Measurements from ENCODE around the gene TMEM129. TPM values are rescaled to one million over a fixed set of nuclear protein-coding genes. Genes with fewer than 3 reads are reported as not detected.

Gene TMEM129
- polyA plus RNA-seq, 1 donor = 22.6 TPM

DNA sequence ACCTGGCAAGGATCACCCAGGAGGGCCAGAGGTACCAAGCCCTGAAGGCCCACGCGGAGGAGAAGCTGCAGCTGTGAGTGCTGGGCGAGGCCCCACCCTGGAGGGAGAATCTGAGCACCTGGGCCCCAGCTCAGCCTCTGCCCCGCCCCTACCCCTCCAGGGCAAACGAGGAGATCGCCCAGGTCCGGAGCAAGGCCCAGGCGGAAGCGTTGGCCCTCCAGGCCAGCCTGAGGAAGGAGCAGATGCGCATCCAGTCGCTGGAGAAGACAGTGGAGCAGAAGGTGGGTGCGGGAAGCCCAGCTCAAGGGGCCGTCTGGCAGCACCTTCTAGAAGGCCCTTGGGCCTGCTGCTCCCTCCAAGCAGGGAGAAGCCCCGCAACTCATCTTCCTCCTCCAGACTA is 23.4 kb upstream of the TMEM129 start:
- DNase-seq (ENCODE audit: low read depth) = no peak

DNA sequence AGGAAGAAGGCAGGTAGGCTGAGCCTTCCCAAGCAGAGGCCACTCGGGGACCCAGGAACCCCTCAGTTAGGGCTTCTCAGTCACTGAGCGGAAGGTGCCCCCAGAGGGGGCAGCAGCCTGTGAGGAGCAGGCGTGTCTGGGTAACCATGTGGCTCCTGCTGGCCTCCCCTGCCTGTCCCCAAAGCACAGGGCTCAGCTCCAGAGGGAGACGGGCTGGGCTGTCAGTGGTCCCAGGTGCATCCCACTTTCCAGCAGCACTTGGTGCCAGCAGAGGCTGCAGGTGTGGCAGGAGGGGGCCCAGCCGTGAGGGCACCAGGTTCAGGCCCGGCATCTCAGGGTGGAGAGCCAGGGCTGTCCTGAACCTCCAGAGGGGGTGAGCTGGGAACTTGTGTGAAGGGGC is 22.9 kb upstream of the TMEM129 start:
- DNase-seq (ENCODE audit: low read depth) = no peak

DNA sequence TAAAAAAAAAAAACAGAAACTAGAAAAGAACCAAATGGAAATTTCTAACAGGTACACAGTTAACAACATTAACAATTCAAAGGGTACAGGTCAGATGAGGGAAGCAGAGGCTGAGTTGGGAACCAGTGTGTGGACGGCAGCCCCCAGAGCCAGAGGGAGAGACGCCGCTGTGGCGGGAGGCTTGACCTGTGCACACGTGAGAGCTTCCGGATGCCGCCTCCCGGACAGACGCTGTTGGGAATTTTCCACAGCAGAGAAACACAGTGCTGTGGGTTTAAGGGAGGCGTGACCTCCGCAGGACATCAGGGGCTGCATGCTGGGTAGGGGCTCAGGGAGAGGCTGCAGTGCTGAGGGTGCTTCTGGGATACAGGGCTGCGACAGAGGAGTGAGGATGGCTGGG is 22.4 kb upstream of the TMEM129 start:
- no peak for DNase-seq (ENCODE audit: low read depth)

DNA sequence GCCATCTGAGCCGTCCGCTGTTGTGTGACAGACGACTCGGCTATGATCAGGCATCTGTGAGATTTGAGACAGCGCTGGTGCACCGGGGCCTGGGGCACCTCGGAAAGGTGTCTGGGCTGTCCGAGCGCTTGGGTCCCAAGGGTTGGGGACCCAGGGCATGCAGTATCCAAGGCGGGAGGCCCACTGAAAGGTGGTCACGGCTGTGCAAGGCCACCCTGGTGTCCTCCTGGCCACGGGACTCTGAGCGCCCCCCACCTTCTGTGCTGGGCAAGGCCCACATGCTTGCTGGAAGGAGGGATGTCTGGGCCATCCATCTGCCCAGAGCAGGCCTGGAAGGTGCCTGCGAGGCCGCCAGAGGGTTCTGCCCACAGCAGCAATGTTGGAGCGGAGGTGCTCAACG is 20.1 kb upstream of the TMEM129 start:
- no peak for DNase-seq (ENCODE audit: low read depth)

DNA sequence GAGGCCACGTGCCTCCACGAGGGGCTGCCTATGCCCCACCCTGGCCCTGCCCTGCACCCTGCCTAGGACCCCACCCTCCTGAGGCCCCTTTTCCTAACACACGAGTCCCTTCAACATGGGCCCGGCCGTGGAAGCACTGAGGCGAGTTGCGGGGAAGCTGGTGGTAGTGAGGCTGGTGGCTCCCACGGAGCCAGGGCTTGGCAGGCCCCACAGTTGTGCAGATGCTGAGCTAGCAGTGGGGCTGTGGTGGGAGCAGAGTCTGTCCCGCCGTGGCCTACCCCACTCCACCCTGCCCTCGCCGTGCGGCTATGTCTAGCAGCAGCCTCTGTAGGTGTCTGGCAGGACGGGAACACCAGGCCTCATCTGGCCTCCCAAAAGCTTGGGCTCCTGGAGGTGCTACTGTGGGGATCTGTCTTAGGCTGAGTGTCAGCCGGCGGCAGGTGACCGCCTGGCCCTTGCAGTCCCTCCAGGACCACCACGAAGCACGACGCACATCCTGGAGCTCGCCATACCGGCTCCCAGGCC is 19.0 kb upstream of the TMEM129 start:
- no peak for DNase-seq (ENCODE audit: low read depth)

DNA sequence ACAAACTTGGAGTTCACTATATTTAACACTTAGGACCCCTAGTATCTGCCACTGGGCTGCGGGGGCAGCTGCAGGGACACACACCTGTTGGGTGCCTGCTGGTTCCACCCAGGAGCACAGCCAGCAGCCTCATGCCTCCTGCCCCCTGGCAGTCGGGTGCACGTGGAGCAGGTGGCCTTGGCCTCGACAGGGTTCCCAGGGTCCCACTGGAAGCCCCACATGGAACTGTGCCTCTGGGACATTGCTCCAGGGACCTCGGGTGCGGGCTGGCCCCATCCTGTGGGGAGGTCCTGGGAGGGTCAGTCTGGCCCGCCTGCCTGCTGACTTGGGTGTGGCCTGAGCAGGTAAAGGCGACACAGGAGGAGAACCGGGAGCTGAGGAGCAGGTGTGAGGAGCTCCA is 18.2 kb upstream of the TMEM129 start:
- no peak for DNase-seq (ENCODE audit: low read depth)

DNA sequence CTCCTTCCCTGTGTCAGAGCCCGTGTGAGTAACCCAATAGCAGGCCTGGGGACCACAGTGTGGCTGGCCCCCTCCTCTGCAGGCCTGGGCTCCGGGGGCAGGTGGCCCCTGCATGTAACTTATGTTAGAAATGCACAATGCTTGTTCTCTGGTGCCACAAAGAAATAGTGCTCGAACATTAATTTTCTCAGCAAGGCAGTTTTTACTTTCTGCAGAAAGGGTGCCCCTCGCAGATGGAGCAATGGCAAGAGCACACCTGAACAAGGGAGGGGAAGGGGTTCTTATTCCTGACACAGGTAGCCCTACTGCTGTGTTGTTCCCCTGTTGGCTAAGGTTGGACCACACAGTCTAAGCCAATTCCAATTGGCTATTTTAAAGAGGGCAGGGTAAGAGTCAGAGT is 17.3 kb upstream of the TMEM129 start:
- DNase-seq (ENCODE audit: low read depth) = no peak

DNA sequence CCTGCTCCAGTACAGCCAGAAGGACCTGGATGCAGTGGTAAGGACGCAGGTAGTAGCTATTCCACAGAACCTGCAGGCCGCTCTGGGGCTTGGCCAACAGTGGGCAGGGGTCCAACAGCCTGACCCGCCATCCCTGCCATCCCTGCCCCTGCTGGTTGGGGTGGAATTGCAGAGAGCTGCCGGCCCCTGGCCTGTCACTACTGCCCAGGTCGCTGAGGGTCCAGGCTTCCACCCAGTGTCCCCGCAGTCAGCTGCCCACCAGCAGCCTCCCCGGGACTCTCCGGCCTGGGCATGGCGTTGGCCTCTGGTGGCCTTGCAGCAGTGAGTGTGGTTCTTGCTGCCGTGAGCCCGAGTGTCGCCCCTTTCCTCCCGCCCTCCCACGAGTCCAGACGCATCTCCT is 16.5 kb upstream of the TMEM129 start:
- no peak for DNase-seq (ENCODE audit: low read depth)

DNA sequence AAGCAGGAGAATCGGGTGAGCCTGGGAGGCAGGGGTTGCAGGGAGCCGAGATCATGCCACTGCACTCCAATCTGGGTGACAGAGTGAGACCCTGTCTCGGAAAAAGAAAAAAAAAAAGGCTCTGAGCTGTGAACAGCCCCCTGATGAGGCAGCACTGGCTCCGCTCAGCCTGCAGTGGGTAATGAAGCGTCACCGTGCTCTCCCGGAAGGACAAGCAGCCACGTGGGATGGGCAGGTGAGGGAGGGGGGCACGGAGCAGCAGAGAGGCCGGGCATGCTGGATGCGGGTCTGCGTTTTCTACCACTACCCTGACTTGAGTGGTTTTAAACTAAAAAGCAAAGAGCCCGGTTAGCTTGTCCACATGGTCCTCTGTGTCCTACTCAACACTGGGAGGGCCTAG is 15.7 kb upstream of the TMEM129 start:
- no peak for DNase-seq (ENCODE audit: low read depth)

DNA sequence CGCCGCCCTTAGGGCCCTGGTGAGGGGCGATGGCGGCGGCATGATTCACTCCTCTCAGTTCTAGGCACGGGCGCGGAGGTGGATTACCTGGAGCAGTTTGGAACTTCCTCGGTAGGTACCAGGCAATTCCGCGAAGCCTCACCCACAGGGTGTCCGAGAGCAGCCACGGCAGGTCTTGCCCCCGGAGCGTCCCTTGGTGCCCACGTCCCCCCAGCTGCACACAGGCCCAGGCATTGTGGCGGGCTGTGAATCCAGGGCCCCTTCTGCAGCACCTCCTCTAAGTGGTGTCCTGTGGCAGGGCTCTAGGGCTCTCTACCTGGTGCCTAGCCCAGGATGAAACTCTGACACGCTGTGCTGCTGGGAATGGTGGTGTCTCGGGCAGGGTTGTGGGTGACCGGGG is 14.1 kb upstream of the TMEM129 start:
- no peak for DNase-seq (ENCODE audit: low read depth)

DNA sequence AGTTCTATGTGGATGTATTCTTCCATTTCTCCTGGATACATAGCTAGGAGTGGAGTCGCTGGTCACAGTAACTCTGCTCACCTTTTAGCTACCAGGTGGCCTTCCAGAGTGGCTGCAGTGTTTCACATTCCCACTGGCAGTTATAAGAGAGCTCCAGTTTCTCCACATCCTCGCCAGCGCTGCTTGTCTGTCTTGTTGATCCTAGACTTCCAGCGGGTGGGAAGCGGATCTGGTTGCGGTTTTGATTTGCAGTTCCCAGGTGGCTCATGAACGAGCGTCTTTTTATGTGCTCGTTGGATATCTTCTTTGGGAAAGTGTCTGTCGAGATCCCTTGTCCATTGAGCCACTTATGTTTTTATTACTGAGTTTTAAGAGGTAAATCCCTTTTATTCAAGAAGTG is 11.8 kb upstream of the TMEM129 start:
- no peak for DNase-seq (ENCODE audit: low read depth)

DNA sequence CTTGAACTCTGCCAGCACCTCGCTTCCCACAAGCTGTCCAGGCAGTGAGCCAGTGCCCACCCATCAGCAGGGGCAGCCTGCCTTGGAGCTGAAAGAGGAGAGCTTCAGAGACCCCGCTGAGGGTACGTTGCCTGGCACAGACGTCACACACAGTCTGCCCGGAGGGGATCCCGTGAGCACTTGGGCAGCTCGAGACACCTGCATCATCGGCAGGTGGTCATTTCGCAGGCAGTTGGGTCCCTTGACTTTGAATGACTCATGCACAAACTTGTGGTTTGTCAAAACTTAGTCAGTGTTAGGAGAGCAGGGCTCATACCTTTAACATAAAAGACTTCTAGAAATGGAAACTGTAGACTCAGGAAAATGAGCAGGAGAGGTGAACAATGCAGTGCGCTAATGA is 10.1 kb upstream of the TMEM129 start:
- no peak for DNase-seq (ENCODE audit: low read depth)

DNA sequence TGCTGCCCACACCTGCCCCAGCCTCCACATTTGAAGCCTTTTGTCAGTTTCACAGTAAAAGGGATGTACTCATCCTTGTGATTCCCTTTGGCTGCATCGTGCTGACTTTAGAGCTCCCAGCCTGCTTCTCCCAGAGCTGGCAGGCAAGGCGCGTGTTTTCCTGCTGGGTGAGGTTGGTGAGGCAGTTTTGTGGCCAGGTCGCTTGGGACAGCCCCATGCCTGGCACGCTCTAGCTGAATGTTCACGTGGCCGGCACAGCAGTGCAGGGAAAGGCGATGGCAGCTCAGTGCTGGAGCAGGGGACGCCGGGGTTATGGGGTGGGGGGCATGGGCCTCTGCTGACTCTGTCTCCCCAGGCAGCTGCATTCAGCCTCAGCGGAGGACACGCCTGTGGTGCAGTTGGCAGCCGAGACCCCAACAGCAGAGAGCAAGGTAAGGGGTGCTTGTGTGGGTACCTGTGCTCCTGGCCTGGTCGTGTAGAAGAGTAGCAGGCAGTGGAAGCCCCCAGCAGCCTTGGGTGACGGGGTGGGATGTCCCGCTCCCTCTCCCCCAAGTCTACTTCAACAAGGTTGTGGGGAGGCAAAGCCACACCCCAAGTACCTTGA is 9.5 kb upstream of the TMEM129 start:
- no peak for DNase-seq (ENCODE audit: low read depth)

DNA sequence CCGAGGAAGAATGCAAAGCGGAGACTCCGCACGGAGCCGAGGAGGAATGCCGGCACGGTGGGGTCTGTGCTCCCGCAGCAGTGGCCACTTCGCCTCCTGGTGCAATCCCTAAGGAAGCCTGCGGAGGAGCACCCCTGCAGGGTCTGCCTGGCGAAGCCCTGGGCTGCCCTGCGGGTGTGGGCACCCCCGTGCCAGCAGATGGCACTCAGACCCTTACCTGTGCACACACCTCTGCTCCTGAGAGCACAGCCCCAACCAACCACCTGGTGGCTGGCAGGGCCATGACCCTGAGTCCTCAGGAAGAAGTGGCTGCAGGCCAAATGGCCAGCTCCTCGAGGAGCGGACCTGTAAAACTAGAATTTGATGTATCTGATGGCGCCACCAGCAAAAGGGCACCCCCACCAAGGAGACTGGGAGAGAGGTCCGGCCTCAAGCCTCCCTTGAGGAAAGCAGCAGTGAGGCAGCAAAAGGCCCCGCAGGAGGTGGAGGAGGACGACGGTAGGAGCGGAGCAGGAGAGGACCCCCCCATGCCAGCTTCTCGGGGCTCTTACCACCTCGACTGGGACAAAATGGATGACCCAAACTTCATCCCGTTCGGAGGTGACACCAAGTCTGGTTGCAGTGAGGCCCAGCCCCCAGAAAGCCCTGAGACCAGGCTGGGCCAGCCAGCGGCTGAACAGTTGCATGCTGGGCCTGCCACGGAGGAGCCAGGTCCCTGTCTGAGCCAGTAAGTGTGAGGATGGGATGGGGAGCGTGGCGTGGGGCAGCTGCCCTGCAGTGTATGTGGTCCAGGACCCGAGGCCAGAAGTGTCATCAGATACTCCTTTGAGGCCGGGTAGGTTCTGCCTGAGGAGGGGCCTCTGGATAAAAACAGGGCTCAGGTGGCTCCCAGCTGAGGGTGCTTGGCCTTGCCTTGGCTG is 7.2 kb upstream of the TMEM129 start:
- DNase-seq (ENCODE audit: low read depth) = no peak

DNA sequence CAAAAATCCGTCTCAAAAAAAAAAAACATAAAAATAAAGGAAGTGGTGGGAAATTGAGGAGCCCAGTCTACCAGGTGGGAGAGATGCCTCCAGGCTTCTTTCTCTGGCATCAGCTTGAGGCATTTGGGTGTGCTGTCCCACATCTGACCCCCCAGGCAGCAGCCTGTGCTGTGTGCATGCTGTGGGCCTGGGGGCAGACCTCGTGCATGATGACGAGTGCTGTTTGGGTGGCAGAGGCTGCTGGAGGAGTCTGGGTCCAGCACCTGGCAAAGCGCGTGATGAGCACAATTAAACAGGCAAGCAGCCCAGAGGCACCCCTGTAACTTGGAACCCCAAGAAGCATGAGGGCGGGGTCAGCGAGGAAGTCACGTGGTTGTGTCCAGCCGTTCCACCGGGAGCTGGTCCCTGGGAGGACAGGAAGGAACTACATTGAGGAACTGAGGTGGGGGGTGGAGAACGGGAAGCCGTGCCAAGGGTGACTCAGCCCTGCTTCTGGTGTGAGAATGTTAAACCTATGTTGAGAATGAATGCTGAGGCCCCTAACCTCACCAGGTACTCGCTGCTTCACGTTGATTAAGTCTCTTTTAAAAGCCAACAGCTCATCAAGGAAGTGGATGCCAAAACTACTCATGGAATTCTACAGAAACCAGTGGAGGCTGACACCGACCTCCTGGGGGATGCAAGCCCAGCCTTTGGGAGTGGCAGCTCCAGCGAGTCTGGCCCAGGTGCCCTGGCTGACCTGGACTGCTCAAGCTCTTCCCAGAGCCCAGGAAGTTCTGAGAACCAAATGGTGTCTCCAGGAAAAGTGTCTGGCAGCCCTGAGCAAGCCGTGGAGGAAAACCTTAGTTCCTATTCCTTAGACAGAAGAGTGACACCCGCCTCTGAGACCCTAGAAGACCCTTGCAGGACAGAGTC is 6.3 kb upstream of the TMEM129 start:
- DNase-seq (ENCODE audit: low read depth) = no peak

DNA sequence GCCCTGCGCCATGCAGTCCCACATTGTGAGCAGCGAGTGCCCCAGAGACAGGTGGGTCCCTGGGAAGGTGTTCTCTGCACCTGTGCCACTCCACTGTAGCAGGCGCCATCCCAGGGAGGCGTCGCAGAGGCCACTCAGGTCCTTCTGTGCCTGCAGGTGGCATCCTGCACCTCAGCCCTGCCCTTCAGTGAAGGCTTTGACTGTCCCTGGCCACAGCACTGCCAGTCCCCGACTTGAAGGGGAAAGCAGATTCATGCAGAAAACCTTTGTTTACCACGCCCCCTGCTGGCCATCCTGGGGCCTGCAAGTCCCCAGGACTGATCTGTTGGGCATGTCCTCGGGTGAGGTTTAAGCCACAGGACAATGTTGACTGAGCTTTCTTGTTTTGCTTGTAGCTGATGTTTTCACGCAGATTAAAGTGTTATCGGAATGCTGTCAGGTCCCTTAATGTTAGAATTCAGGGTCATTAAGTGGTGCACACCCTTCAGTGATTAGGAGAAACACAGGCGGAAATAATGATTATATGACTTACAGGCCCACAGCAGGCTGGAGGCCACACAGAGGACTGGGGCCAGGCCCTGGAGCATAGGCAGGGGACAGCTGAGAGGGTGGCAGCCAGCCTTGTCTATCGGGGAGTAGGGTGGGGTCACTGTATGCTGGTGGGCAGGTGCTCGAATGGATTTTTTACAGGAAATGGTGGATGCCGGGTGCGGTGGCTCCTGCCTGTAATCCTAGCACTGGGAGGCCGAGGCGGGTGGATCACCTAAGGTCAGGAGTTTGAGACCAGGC is 5.2 kb upstream of the TMEM129 start:
- DNase-seq (ENCODE audit: low read depth) = peak; percentile 57

DNA sequence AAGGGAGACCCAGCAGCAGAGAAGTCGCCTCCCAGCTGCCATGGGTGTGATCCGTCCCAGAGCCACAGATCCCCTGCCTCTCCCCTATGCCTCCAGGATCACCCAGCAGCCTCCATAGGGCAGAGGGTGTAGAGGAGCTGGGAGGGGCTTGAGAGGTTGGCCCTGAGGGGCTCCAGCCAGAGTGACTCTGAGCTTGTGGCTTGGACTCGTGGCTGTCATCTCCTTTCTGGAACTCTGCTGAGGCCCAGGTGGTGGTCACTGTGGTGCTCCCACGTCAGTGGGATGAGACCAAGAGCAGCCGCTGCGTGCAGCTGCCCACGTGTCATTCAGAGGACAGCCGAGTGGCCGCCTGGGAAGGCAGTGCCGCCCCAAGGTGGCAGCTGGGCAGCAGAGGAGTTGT is 4.4 kb upstream of the TMEM129 start:
- DNase-seq (ENCODE audit: low read depth) = no peak

DNA sequence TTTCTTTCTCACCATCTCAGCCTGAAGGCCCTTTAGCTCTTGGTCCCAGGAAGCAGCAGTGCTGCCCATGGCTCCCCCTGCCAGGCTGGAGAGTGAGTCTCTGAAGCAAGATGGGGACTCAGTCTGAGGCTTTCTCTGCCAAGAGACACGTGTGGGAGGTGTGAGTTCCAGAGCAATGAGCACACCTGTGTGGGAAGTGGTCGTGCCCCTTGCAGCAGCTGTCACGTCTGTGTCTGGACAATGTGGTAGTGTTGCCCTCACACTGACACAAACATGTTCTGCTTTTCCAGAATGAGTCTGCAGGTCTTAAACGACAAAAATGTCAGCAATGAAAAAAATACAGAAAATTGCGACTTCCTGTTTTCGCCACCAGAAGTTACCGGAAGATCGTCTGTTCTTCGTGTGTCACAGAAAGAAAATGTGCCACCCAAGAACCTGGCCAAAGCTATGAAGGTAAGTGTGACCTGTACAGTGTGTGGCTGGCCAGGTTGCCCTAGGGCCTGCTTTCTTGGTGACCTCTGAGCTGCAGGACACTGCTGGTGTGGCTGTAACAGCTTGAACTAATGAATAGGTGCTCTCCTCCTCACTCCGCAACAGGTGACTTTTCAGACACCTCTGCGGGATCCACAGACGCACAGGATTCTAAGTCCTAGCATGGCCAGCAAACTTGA is 2.1 kb upstream of the TMEM129 start:
- no peak for DNase-seq (ENCODE audit: low read depth)

DNA sequence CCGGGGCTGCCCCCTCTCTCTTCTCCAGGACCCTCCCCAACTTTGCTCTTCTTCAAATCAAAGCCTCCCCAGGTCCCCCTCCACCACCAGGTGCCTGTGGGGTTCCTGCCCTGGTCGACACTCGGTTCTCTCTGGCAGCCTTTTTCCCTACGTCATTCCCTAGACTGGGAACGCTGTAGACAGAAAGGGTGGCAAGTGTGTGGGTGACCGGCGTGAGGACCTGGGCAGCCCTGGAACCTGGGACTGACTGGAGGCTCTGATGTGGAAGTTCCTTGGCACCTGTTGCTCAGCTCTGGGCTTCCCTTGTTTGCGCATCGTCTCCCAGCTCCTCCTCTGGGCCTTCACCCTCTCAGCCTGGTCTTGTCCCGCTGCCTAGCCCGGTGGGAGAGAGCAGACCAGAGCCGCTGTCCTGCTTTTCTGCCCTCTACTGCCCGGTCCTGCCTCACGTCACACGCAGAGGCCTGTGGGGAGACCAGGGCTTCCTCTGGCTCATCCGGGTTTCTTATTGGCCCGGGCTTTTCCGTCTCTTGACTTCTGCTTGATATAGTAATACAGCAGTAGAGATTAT is 1.5 kb upstream of the TMEM129 start:
- DNase-seq (ENCODE audit: low read depth) = no peak
